ENCODE results near the gene SAMD11.

SAMD11 gene

GRCh38 chr1:941015-941587, 17.4 kb downstream of the SAMD11 start:
- Histone ChIP-seq H3K9ac (ENCODE audit: low read depth, low read length, poor library complexity, severe bottlenecking) (peak overlapping the region; percentile 22), H3K27me3 (ENCODE audit: insufficient read depth, low read length, poor library complexity, severe bottlenecking) (peaks cover 15% of the 10 kb centered on the region), H2AFZ (ENCODE audit: low read length) (peak overlapping the region; percentile 43; the same call in 1 of the 2 replicates), H3K4me1 (ENCODE audit: insufficient read depth, low read length, poor library complexity, severe bottlenecking) (peaks cover 23% of the 10 kb centered on the region), H3K4me2 (ENCODE audit: low read depth, low read length, poor library complexity, severe bottlenecking) (peak overlapping the region; percentile 78), H3K9me2 (replicated peaks; ENCODE audit: low read depth, low read length) (no peaks in the 10 kb centered on the region), H3K9me3 (ENCODE audit: insufficient read depth, low read depth, low read length) (no peaks in the 10 kb centered on the region), H3K79me2 (ENCODE audit: insufficient read depth, low read length) (no peaks in the 10 kb centered on the region), H3K4me3 (ENCODE audit: low read length, poor library complexity, severe bottlenecking) (peak overlapping the region; percentile 68), H3K36me3 (ENCODE audit: insufficient read depth, low read length) (no peaks in the 10 kb centered on the region; the same call in 1 of the 2 replicates), H4K20me1 (ENCODE audit: insufficient read depth, low read length, poor library complexity, severe bottlenecking) (no peaks in the 10 kb centered on the region), H3F3A (ENCODE audit: low read depth) (no peaks in the 10 kb centered on the region)
- no peak; the same call in 1 of the 2 replicates for TF ChIP-seq CTCF (conservative IDR thresholded peaks at IDR 0.05; ENCODE audit: low read length)
- TF ChIP-seq EZH2phosphoT487 (IDR thresholded peaks at IDR 0.05; ENCODE audit: borderline replicate concordance): no peak

GRCh38 chr1:941588-942383, 18.1 kb downstream of the SAMD11 start:
- Histone ChIP-seq H3K27me3 (ENCODE audit: insufficient read depth, low read length, poor library complexity, severe bottlenecking) (peaks cover 15% of the 10 kb centered on the region), H4K20me1 (ENCODE audit: insufficient read depth, low read length, poor library complexity, severe bottlenecking) (no peaks in the 10 kb centered on the region), H3K36me3 (ENCODE audit: insufficient read depth, low read length) (no peaks in the 10 kb centered on the region; the same call in 1 of the 2 replicates), H3K4me3 (ENCODE audit: low read length, poor library complexity, severe bottlenecking) (peak overlapping the region; percentile 68), H3K9me3 (ENCODE audit: insufficient read depth, low read depth, low read length) (no peaks in the 10 kb centered on the region), H3K4me2 (ENCODE audit: low read depth, low read length, poor library complexity, severe bottlenecking) (peak overlapping the region; percentile 78), H3K9ac (ENCODE audit: low read depth, low read length, poor library complexity, severe bottlenecking) (peak overlapping the region; percentile 22), H3K9me2 (replicated peaks; ENCODE audit: low read depth, low read length) (no peaks in the 10 kb centered on the region), H2AFZ (ENCODE audit: low read length) (peak overlapping the region; percentile 43; the same call in 1 of the 2 replicates), H3K79me2 (ENCODE audit: insufficient read depth, low read length) (no peaks in the 10 kb centered on the region), H3F3A (ENCODE audit: low read depth) (no peaks in the 10 kb centered on the region), H3K4me1 (ENCODE audit: insufficient read depth, low read length, poor library complexity, severe bottlenecking) (peaks cover 23% of the 10 kb centered on the region)
- no peak for TF ChIP-seq EZH2phosphoT487 (IDR thresholded peaks at IDR 0.05; ENCODE audit: borderline replicate concordance)
- TF ChIP-seq CTCF (conservative IDR thresholded peaks at IDR 0.05; ENCODE audit: low read length): no peak

- Histone ChIP-seq H3K79me2 (ENCODE audit: insufficient read depth, low read length) (no peaks in the 10 kb centered on the region), H3K36me3 (ENCODE audit: insufficient read depth, low read length) (no peaks in the 10 kb centered on the region; the same call in 1 of the 2 replicates), H3F3A (ENCODE audit: low read depth) (no peaks in the 10 kb centered on the region), H3K27me3 (ENCODE audit: insufficient read depth, low read length, poor library complexity, severe bottlenecking) (peaks cover 15% of the 10 kb centered on the region), H3K9me2 (replicated peaks; ENCODE audit: low read depth, low read length) (no peaks in the 10 kb centered on the region), H3K4me1 (ENCODE audit: insufficient read depth, low read length, poor library complexity, severe bottlenecking) (peaks cover 23% of the 10 kb centered on the region), H3K4me3 (ENCODE audit: low read length, poor library complexity, severe bottlenecking) (no peak overlapping the region), H3K9ac (ENCODE audit: low read depth, low read length, poor library complexity, severe bottlenecking) (no peak overlapping the region), H2AFZ (ENCODE audit: low read length) (no peak overlapping the region), H4K20me1 (ENCODE audit: insufficient read depth, low read length, poor library complexity, severe bottlenecking) (no peaks in the 10 kb centered on the region), H3K4me2 (ENCODE audit: low read depth, low read length, poor library complexity, severe bottlenecking) (no peak overlapping the region), H3K9me3 (ENCODE audit: insufficient read depth, low read depth, low read length) (no peaks in the 10 kb centered on the region)
- no peak for TF ChIP-seq CTCF (conservative IDR thresholded peaks at IDR 0.05; ENCODE audit: low read length)
These were observed 18.7 kb downstream of the SAMD11 start for GRCh38 chr1:942411-942821.
